Transverse colon (tissue), 4 donors: ENCODE measurements around the gene ACBD6. TPM values are rescaled to one million over a fixed set of nuclear protein-coding genes. Genes with fewer than 3 reads are reported as not detected.

ENCODE experiments used
- DNase-seq: peaks from one replicate; pipeline ENCODE4 v3.0.0-alpha.2; 2019
- H3K27ac ChIP-seq, 4 donors: fragments of 200-600 bp; sonication (generic); 2 replicates each; pipeline ENCODE4 v1.5.1; 2016 to 2018; ENCODE audit warnings: inconsistent platforms in 4 of 4
- H3K27me3 ChIP-seq: fragments of 200-600 bp; sonication (generic); 2 replicates; pipeline ENCODE4 v1.5.1; 2017; ENCODE audit warnings: inconsistent platforms
- H3K36me3 ChIP-seq, 4 donors: fragments of 200-600 bp; sonication (generic); 2 replicates each; pipeline ENCODE4 v1.5.1; 2017 to 2019; ENCODE audit warnings: inconsistent platforms in 4 of 4
- H3K4me1 ChIP-seq, 4 donors: fragments of 200-600 bp; sonication (generic); 2 replicates each; pipeline ENCODE4 v1.5.1; 2017 to 2020; ENCODE audit warnings: inconsistent platforms in 4 of 4
- H3K4me3 ChIP-seq, 4 donors: fragments of 200-600 bp; sonication (generic); 1 replicate in 1 of 4; 2 replicates in 3 of 4; pipeline versions ENCODE4 v1.5.1 to v1.6.1; 2017 to 2019; ENCODE audit warnings: inconsistent platforms in 4 of 4
- H3K9me3 ChIP-seq, 2 donors: fragments of 200-600 bp; sonication (generic); 2 replicates each; pipeline ENCODE4 v1.5.1; 2017 to 2019; ENCODE audit warnings: inconsistent platforms in 2 of 2
- EP300 ChIP-seq: sonication (generic); formaldehyde crosslinking; IDR thresholded peaks from one replicate; pipeline ENCODE4 v1.6.1; 2017; ENCODE audit warnings: antibody characterized with exemption, low read depth
- POLR2A ChIP-seq: fragments of 450-650 bp; IDR thresholded peaks from one replicate; pipeline ENCODE4 v1.6.1; 2016; ENCODE audit warnings: antibody characterized with exemption, mild to moderate bottlenecking, moderate library complexity
- POLR2AphosphoS5 ChIP-seq, 3 donors: sonication (generic); formaldehyde crosslinking; IDR thresholded peaks; one replicate each; pipeline ENCODE4 v1.6.1; 2016; ENCODE audit warnings: antibody characterized with exemption in 3 of 3
- WGBS, 2 donors: methylation state at CpG; one replicate each; pipeline ENCODE4 v1.1.5; 2018; ENCODE audit warnings: low coverage in 1 of 2; 5-methylcytosine and 5-hydroxymethylcytosine counted together
- in situ Hi-C, 4 donors: fragments of 200-750 bp; cut with MboI; loops; one replicate each; pipeline versions ENCODE4 v1.15.0 to v1.15.1; 2017; ENCODE audit warnings: low sequenced_read_pairs in 3 of 4, low pct_ligation_motif_present in 1 of 4, low pct_unique_long_range_greater_than_20kb in 1 of 4
- intact Hi-C: fragments of 100-400 bp; cut with DNase I; formaldehyde crosslinking; loops from one replicate; pipeline ENCODE4 v1.15.1; 2023; ENCODE audit warnings: low total_unique reads
- total RNA-seq, 4 donors: library from RNA; depleted of rRNA; stranded (reverse); fragments of >200 nt; gene quantifications; one replicate each; pipeline ENCODE4 v1.1.0, GENCODE V29; 2016
- TF ChIP-seq, protein P1 (sequence below), 5 experiments: fragments of 200-600 bp in 3 of 5; fragments of 450-650 bp in 2 of 5; sonication (generic) in 3 of 5; IDR thresholded peaks; 1 replicate in 2 of 5; 2 replicates in 3 of 5; pipeline ENCODE4 v1.5.1; 2016 to 2017; ENCODE audit warnings: antibody characterized with exemption in 5 of 5, inconsistent platforms in 3 of 5, mild to moderate bottlenecking in 2 of 5, moderate library complexity in 1 of 5

The ACBD6 gene
- total RNA-seq, 4 donors from 2014 or later: 9.7 to 48.4 (median 38.6) TPM

DNA sequence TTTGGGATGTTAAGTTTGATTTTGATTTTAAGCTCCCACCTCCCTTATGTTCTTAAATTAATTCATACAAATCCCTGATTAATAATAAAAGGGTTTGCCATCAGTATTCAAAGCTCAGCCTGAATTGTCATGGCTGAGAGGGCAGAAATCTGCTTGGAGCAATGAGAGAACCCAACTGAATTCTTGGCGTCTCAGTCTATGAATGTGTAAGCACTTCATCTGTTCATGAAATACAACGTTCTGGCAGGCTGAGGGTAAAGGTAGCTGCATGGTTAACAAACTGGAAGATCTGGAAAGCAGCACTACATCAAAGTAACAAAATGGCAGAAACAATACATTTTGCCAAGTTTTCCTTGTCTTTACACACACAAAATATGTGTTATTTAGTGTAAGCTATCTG, 95.3 kb downstream of the ACBD6 start:
- Histone ChIP-seq H3K4me1 (no peaks in the 10 kb centered on the region), H3K36me3 (no peaks in the 10 kb centered on the region), H3K9me3 (no peaks in the 10 kb centered on the region), H3K27me3 (no peaks in the 10 kb centered on the region), H3K27ac (no peak overlapping the region), H3K4me3 (no peak overlapping the region)
- no peak for TF ChIP-seq POLR2A
- no peak for TF ChIP-seq EP300
- TF ChIP-seq, protein P1, sequence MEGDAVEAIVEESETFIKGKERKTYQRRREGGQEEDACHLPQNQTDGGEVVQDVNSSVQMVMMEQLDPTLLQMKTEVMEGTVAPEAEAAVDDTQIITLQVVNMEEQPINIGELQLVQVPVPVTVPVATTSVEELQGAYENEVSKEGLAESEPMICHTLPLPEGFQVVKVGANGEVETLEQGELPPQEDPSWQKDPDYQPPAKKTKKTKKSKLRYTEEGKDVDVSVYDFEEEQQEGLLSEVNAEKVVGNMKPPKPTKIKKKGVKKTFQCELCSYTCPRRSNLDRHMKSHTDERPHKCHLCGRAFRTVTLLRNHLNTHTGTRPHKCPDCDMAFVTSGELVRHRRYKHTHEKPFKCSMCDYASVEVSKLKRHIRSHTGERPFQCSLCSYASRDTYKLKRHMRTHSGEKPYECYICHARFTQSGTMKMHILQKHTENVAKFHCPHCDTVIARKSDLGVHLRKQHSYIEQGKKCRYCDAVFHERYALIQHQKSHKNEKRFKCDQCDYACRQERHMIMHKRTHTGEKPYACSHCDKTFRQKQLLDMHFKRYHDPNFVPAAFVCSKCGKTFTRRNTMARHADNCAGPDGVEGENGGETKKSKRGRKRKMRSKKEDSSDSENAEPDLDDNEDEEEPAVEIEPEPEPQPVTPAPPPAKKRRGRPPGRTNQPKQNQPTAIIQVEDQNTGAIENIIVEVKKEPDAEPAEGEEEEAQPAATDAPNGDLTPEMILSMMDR (IDR thresholded peaks at IDR 0.05): no peak
- TF ChIP-seq POLR2AphosphoS5 (IDR thresholded peaks at IDR 0.05): no peak
- in situ Hi-C loops: no loop called here
- intact Hi-C loops: no loop called here
- DNase-seq: no peak
- 86 to 87% methylated on average over 2 of the region's 2 CpGs for WGBS, 2 donors

DNA sequence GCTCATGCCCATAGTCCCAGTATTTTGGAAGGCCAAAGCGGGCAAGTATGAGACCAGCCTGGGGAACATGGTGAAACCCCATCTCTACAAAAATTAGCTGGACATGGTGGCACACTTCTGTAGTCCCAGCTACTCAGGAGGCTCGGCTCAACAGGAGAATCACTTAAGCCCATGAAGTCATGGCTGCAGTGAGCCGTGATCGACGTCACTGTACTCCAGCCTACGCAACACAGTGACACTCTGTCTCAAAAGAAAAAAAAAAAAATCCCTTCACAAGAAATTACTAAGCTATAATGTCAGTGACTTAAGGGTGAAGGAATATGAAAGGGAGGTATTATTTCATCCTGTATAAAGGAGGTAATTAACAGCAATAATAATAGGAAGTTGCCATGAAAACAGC, 99.8 kb downstream of the ACBD6 start:
- no peaks in the 10 kb centered on the region for H3K4me1 ChIP-seq
- H3K27me3 ChIP-seq: no peaks in the 10 kb centered on the region
- 91% methylated on average over 6 of the region's 6 CpGs; no CpG with 5 or more reads in 1 of the 2 donors for WGBS, 2 donors
- no peak for DNase-seq
- no peak overlapping the region for H3K4me3 ChIP-seq
- TF ChIP-seq EP300: no peak
- no peak for TF ChIP-seq POLR2AphosphoS5 (IDR thresholded peaks at IDR 0.05)
- TF ChIP-seq, protein P1 (IDR thresholded peaks at IDR 0.05): no peak
- TF ChIP-seq POLR2A: no peak
- H3K36me3 ChIP-seq: no peaks in the 10 kb centered on the region
- H3K9me3 ChIP-seq: no peaks in the 10 kb centered on the region
- intact Hi-C loops: no loop called here
- in situ Hi-C loops: no loop called here
- H3K27ac ChIP-seq: no peak overlapping the region

- no peak for DNase-seq
- TF ChIP-seq POLR2A: no peak
- no peak for TF ChIP-seq POLR2AphosphoS5 (IDR thresholded peaks at IDR 0.05)
- TF ChIP-seq EP300: no peak
- TF ChIP-seq, protein P1 (IDR thresholded peaks at IDR 0.05): no peak
- no peaks in the 10 kb centered on the region for H3K27me3 ChIP-seq
- 91 to 97% methylated on average over 1 of the region's 1 CpG for WGBS, 2 donors
- H3K4me3 ChIP-seq: no peak overlapping the region
- intact Hi-C loops: no loop called here
- in situ Hi-C loops: no loop called here
- no peaks in the 10 kb centered on the region for H3K9me3 ChIP-seq
- H3K4me1 ChIP-seq: no peaks in the 10 kb centered on the region
- no peaks in the 10 kb centered on the region for H3K36me3 ChIP-seq
- H3K27ac ChIP-seq: no peak overlapping the region
These were observed 100.4 kb downstream of the ACBD6 start for GRCh38 chr1:180402001-180402400.

DNA sequence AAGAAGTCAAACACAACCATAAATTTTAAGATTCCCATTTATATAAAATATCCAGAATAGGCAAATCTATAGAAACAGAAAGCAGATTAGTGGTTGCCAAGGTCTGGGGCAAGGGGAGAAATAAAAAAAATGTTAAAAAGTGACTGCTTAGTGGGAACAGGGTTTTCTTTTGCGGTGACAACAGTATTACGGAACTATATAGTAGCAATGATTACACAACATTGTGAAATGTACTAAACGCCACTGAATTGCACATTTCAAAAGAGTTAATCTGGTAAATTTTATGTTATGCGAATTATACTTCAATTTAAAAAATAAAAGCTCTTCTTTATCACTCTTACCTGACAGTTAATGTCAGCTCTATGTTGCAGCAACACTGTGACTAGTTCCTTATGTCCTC, 105.2 kb downstream of the ACBD6 start:
- in situ Hi-C loops (no loop called here), intact Hi-C loops (no loop called here)
- Histone ChIP-seq H3K9me3 (peaks cover 0 to 4% of the 10 kb centered on the region in 2 donors), H3K36me3 (no peaks in the 10 kb centered on the region), H3K27ac (no peak overlapping the region), H3K4me1 (no peaks in the 10 kb centered on the region), H3K4me3 (no peak overlapping the region), H3K27me3 (no peaks in the 10 kb centered on the region)
- TF ChIP-seq POLR2A (no peak), POLR2AphosphoS5 (IDR thresholded peaks at IDR 0.05) (no peak), EP300 (no peak)
- TF ChIP-seq, protein P1 (IDR thresholded peaks at IDR 0.05): no peak
- 73 to 89% methylated on average over 4 of the region's 4 CpGs for WGBS, 2 donors
- DNase-seq: no peak
